Raji (cell line): Measurements from ENCODE around the gene PLAGL1.

Experiments used
- POLR2A ChIP-seq: IDR thresholded peaks from 2 replicates; pipeline ENCODE4 v1.6.1; 2011; ENCODE audit warnings: low read depth, low read length, control low read depth; ENCODE audit not compliant: insufficient read depth

Gene PLAGL1

GRCh38 chr6:144017166-144018094 lies 9.4 kb upstream of the PLAGL1 start:
- TF ChIP-seq POLR2A, result no peak

- no peak for TF ChIP-seq POLR2A
These were observed 5.4 kb upstream of the PLAGL1 start for GRCh38 chr6:144013486-144013909.

- no peak for TF ChIP-seq POLR2A
These were observed 4.5 kb upstream of the PLAGL1 start for GRCh38 chr6:144012534-144012933.

DNA sequence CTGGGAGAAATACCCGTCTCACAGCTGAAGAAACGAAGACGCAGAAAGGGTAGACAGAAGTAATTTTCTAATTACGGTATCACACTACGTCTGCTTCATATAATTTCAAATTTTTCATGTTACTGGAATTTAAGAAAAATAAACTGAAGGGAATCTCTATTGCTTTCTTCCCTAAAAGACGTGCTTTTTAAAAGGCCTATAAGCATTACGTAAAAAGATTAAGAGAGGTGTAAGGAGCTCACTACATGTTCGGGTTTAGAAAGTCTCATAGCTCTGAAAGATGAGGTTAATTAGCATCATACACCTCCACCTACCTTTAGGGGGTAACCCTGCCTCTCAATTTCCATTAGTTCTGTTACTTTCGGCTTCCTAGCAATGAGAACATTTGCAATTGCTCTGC lies 787 bp upstream of the PLAGL1 start:
- no peak for TF ChIP-seq POLR2A

DNA sequence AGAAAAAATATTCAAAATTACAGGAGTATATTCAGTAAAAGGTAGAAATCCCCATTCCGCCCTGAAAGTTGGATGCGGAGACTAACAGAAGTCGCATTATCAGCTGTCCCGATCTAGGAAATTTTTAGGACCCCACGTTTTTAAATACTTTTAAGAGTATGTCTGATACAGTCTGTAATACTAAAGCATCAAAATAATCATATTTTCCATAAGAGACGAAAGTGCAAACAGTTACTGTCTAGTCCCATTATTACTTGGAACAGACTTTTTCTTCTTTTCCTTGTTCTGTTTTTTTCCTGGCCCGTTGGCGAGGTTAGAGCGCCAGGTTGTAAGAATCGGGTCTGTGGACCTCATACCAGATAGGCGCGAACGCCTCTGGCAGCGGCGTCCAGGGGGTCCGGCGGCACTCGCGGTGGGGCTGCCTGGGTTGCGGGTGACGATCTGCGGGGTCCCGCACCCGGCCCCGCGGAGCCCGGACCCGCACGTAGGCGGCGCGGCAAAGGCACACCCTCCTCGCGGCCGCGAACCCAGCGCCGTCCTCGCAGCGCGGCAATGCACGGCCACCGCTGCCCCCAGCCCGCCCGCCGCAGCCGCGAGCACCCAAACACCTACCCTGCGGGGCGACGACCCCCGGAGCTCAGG lies 460 bp downstream of the PLAGL1 start:
- TF ChIP-seq POLR2A, result no peak

DNA sequence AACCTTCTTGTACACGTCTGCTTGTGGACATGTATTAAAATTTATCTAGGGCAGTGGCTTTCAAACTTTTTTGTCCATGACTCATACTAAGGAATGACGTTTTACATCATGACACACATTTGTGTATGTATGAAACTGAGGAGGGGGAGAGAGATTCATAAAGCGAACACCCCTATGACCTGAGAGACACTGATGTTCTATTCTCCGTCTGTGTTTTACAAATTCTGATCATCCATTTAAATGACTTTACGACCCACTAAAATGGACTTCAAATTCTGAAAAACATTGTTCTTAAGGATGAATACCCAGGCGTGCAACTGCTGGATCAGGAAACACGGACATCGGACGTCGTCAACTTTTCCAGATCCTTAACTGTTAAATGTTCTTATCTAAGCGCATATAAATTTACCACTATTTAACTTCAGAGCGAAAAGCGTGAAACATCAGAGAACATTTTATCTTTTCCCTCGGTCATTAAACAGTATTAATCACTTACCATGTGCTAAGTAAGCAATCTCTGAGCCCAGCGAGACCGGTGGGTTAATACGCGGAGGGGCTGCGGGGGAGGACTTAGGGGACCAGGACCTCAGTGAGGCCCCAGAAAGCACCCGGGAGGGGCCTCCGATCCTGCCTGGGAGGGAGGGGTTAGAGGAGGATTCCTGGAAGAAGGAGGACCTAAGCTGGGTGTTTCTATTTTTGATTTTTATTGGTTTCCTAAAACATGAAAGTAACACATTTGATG lies 1.2 kb downstream of the PLAGL1 start:
- TF ChIP-seq POLR2A, result no peak

DNA sequence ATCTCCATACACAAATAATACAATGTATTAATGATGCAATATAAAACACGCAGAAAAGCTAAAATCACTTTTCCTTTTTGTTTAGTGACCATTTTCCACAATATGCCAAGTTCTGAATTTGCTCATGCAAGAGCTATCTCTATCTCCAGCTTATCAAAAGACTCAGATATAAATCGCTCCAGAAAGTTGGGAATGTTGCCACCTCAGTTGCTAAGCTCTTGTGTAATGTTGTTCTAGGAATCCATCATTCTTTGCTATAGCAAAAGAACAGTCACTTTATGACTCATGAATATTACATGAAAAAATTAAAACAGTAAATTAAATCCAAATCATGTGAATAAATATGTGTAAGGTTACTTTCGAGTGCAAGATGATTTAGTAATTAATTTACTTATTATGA lies 8.7 kb downstream of the PLAGL1 start:
- no peak for TF ChIP-seq POLR2A

GRCh38 chr6:143998686-143999085 lies 9.4 kb downstream of the PLAGL1 start:
- TF ChIP-seq POLR2A, result no peak

GRCh38 chr6:143993965-143994646 lies 14.0 kb downstream of the PLAGL1 start:
- TF ChIP-seq POLR2A, result no peak

DNA sequence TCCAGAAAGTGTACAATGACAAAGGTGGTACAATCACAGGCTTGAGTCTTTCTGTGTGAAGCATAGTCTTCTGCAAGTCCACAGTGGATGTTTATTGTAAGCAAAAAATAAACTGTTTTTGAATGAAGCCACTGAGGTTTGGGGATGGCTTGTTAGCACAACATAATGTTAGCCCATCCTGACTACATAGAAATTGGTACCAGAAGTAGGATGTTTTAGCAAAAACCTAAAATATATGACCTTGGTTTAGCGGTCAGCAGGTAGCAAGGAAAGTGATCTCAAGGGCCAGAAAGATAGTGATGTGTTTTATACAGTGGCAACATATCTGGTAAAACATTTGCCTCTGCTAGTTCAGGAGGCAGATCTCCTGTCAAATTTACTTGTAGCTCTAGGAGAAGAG lies 15.8 kb downstream of the PLAGL1 start:
- no peak for TF ChIP-seq POLR2A

DNA sequence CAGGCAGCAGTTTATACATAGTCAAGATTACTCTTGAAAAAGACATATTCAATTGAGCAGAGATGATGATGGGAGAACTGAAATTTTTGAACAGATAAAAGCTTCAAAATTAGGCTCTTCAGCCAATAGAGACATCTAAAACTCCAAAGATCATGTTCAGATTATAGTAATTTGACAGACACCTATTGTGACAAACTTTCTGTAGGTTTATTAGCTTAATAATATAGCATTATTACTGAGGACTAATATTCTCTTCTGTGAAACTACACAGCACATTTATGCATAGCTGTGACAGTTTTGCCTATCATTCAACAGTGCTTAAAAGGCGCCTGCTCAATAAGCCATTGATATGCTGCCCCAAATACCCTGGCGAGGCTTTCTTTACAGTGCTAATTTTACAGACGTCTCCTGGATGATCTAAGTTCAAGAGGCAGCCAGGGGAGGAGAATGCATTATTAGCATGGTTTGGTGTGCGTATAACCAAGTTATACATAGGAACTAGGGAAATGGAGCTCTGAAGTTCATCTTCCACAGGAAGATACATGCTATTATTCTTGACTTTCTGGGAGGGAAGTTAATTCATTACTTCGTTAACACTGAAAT lies 21.5 kb downstream of the PLAGL1 start:
- TF ChIP-seq POLR2A, result no peak

- no peak for TF ChIP-seq POLR2A
These were observed 23.4 kb downstream of the PLAGL1 start for GRCh38 chr6:143984666-143985065.

GRCh38 chr6:143982968-143983367 lies 25.1 kb downstream of the PLAGL1 start:
- no peak for TF ChIP-seq POLR2A

GRCh38 chr6:143980921-143981320 lies 27.1 kb downstream of the PLAGL1 start:
- no peak for TF ChIP-seq POLR2A
